NCI-H2171 treated with DMSO at 0.1 percent for 48 hours (cell line): Measurements from ENCODE around the gene SOD3.
A peak's percentile ranks its signal among the peaks of the same experiment; 100 is the strongest.

ENCODE experiments used
- DNase-seq: peaks from one replicate; lab custom pipeline; 2025; lab: John Stamatoyannopoulos, UW

SOD3 gene

DNA sequence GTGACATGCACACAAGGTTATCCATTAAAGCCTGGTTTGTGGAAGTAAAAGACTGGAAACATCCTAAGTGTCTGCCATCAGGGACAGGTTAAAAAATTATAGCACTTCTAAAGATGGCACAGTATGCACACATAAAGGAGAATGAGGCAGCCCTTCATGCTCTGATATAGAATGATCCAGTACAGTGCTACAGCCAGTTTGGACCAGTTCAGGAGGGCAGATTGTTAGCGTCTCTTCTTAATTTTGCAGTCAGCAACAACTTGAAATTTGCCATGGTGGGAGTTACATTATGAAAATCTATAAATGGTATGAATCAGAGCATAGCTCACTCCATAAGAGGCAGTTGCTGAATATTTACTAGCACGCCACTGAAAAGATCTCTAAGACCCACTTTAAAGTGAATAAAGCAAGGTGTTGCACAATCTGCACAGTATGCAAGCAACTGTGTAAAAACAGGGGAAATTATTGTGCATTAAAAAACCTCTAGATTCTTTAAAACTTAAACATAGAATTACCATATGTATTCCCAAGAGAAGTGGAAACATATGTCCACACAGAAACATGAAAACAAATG lies 20.3 kb upstream of the SOD3 start:
- no peak for DNase-seq

DNA sequence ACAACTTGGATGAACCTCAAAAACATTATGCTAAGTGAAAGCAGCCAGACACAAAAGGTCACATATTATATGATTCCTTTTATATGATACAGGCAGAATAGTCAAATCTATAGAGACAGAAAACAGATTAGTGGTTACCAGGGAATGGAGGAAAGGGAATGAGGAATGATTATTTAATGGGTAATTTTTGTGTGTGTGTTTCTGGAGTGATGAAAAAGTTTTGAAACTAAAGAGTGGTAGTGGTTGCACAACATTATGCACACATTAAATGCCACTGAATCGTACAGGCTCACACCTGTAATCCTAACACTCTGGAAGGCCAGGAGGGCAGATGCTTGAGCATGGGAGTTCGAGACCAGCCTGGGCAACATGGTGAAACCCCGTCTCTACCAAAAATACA lies 19.6 kb upstream of the SOD3 start:
- no peak for DNase-seq

DNA sequence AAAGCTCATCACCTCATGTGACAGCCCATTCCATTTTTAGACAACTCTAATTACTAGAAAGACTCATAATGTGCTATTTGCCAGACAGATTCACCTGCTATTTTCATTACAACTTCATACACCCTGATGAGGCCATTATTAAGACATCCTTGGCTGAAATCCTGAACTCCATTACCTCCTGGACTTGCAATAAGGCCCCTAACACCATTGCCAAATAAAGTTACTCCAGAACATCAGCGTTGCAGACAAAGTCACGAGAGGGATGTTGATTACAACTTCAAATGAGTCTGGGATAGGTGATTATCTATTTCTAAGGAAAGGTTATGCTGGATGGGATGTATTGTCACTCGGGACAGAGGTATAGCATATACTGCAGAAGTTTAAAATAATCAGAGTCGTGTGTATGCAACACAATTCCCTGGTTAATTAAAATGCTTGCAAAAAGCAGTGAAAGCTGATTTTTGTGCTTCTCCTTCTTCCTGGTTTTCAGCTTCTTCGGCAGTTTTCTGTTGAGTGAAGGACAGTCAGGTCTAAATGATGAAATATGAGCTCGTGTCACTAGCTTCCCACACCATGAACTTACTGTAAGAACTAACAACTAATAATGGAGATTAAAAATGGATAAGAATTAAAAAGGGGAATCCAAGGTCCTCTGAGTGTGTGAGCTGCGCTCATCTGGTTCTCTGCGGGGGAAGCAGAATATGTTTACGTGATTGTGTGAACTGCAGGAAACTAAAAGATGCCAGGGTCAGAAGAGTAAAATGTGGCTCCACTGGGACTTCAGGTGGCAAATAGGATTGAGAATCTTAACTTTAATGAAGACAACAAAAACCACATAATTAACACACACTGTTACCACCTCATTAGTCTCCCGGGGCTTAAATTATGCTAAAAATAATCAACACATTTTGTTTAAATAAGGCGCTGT lies 17.6 kb upstream of the SOD3 start:
- DNase-seq: no peak

DNA sequence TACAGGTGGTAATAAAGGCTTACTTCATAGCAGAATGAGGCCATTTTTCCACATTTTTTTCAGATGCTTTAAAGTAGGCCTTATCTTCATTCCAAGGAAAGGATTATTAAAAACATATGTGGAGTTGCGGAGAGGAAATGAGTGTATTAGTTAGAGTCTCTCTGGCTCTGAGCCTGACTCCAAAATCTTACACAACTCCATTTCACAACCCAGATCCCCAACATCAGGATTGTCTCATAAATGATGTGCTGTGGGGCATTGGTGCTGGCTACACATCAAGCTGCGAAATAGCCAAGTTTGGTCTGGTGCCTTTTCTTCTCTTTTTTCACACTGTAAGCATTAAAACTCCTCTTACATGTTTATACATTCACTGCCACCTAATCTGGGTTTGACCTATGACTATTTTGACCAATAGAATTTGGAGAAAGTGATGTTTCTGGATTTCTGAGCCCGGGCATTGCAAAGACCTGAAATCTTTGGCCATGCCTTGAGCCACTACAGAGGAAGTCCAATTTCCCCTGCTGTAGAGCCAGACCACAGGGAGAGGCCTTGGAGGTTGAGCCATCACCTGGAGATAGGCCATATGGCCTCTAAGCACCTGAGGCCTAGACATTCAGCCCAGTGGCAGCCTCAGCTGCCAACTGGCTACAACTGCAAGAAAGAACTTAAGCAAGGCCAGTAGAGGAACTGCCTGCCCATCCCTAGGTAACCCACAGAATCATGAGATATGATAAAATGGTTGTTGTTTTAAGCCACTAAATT lies 16.7 kb upstream of the SOD3 start:
- no peak for DNase-seq

DNA sequence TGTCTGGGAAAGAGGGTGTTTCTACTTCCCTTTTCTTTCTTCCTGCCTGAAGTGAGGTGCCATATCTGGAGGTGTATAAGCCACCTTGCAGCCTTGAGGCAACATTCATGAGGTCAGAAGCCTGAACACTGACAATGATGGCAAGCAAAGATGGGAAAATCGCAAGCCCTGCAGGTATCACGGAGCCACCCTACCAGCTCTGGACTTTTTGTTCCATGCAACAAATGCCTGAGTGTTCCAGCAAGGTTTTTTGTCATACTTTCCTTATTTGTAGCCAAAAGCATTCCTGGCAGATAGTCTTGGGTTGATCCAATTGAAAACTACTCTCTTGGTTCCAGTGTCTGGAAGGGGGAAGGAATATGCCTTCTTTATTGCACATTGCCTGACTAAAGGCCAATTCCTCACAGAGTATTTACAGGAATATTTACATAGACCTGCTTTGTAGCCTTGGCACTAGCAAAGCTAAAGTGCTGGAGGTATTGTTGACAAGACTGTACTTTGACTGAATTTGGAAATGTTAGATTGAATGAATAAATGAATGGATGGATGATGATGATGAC lies 14.4 kb upstream of the SOD3 start:
- DNase-seq: no peak

DNA sequence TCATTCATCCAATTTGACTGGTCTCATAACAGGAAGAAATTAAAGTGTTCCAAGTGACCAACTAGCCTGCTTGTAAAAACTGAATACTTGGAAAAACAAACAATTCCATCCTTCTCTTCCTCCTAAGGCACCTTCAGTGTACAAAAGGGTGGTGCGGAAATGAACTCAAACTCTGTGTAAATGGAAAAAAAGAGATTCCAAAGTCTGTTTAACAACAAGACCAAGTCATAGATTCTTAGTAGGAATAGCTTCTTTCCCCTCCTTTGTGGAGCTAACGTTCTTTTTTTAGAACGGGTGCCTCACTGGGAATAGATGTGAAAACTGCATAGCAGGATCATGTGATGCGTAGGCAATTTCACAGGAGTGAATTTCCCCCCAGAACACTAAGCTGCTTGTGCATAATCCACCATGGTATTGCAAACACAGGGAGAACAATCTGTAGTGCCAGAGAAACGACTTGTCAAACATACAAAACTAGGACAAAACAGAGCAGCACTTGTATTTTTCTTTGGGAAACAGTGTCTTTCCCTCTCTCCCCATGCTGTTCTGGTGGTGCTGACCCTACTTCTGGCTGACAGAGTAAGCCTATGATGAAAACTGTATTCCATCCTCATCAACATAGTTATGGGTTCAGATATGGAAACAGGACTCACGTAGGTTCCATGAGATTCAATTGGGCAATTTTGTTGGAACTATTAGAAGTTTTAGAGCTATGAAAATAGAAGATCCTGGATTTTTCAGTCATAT lies 13.2 kb upstream of the SOD3 start:
- no peak for DNase-seq

DNA sequence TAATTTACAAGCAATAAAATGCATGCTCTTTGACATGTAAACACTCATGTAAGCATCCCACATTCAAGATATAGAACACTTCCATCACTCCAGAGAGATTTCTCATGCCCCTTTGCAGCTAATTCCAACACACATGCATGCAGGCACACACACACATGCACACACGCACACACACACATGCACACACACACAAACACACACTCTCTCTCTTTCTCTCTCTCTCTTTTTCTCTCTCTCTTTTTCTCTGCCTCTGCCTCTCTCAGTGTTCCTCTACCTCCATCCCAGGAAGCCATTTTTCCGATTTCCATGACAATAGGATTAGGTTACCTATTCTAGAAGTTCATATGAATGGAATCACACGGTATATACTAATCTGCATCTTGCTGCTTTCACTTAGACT lies 11.9 kb upstream of the SOD3 start:
- DNase-seq: no peak

DNA sequence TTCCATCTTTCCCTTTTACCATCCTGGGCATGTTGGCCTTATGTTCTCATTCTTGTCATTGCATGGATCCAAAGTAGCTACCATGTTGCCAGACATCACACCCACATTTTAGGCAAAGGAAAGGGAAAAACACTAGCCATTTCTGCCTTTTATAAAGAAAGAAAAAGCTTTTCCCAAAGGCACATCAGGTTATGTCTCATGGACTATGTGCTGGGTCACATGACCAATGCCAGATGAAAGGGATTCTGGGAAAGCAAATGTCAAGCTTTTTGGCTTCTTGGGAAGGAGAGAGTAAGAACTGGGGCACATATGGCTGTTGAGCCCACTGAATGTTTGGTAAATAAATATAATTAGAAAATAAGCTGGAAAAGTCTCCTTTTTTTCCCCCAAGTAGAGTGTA lies 4.3 kb upstream of the SOD3 start:
- no peak for DNase-seq

DNA sequence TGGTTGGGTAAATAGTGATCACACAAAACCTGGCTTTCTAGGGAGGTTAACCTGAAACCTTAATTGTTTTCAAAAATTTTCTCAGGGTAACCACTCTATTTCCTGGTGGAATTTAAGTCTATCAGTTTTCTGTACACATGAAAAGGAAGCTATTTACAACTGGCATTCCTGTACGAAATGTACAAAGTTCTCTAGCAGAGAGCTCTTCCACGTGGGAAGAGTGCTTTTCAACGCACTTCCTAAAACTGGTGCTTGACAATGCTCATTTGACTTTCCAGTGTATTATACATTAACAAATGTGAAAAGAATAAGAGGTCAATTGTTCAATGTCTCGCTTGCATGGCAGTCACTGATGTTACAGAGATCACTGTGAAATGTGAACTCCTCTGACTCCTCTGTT lies 2.8 kb upstream of the SOD3 start:
- no peak for DNase-seq

DNA sequence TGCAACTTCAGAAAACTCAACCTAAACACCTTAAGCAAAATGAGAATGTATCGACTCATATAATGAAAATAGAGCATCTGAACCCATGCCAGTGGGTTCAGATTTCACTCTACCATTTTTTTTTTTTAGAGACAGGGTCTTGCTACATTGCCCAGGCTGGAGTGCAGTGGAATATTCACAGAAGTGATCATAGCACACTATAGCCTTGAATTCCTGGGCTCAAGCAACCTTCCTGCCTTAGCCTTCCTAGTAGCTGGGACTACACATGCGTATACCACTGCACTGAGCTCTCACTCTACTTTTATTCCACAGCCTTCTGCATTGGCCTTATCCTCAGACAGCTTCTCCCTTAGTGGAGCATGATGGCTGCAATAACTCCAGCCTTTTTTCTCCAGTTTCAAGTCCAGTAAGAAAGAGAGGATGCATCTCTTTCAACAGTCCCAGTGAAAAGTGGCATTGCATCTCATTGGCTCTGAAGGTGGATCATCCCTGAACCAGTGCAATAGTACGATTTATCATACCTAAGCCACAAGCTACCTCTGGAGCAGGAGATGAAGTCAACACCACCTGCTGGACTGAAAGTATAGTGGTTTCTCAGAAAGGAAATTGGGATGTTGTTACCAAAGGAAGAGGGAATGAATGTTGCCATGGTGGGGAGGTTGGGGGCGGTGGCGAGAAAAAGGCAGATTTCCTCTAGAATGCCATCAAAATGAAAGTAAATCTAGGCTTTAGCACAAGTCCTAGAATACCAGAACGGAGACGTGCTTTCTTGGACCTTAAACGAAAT lies 2.0 kb upstream of the SOD3 start:
- no peak for DNase-seq

GRCh38 chr4:24794051-24794450 lies 1.3 kb upstream of the SOD3 start:
- no peak for DNase-seq

DNA sequence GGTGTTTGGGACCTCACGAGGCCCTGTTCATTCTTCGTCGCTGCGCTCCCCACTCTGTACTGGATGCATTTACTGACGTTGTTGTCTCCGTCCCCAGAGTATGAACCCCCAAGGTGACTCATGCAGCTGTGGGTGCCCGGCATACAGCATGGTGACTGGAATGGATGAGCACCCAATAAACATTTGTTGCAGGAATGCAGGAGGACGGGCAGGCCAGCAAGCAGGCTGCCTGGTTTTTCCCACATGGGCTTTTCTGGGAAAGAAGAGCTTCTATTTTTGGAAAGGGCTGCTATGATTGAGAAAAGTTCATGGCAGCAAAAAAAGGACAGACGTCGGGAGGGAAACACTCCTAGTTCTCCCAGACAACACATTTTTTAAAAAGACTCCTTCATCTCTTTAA lies 893 bp upstream of the SOD3 start:
- DNase-seq: no peak

- DNase-seq: no peak
Observed at GRCh38 chr4:24795666-24796381, 451 bp downstream of the SOD3 start.

- no peak for DNase-seq
Observed at GRCh38 chr4:24796620-24797019, 1.2 kb downstream of the SOD3 start.

- peak; percentile 63 for DNase-seq
Observed at GRCh38 chr4:24798036-24798610, 2.8 kb downstream of the SOD3 start.

- no peak for DNase-seq
Observed at GRCh38 chr4:24799196-24799543, 3.8 kb downstream of the SOD3 start.

- no peak for DNase-seq
Observed at GRCh38 chr4:24799544-24800324, 4.4 kb downstream of the SOD3 start.

GRCh38 chr4:24800325-24800895 lies 5.0 kb downstream of the SOD3 start:
- no peak for DNase-seq
